Measurements from ENCODE around the gene CROCC2.

The CROCC2 gene

GRCh38 chr2:240992572-240993291 lies 86.6 kb downstream of the CROCC2 start:
- DNase-seq: no peak

- no peak for DNase-seq
Measured at GRCh38 chr2:240993446-240994170, 87.5 kb downstream of the CROCC2 start.

GRCh38 chr2:240994171-240994896 lies 88.2 kb downstream of the CROCC2 start:
- DNase-seq: no peak

- DNase-seq: no peak
Measured at GRCh38 chr2:240995041-240996021, 89.2 kb downstream of the CROCC2 start.

- DNase-seq: no peak
Measured at GRCh38 chr2:240996161-240996833, 90.2 kb downstream of the CROCC2 start.

GRCh38 chr2:240996834-240997140 lies 90.7 kb downstream of the CROCC2 start:
- DNase-seq: no peak

GRCh38 chr2:240997141-240997855 lies 91.2 kb downstream of the CROCC2 start:
- DNase-seq: no peak

- DNase-seq: peak in 2 of 4 experiments; percentile 17 to 45
Measured at GRCh38 chr2:240997856-240998705, 91.9 kb downstream of the CROCC2 start, which contains the start of gene SNED1. Gene SNED1, plus strand, starts transcription at chr2:240998618. Its CDS starts 220 bp downstream, at chr2:240998838.

GRCh38 chr2:240998706-240998994 lies 92.5 kb downstream of the CROCC2 start:
- no peak for DNase-seq

- no peak for DNase-seq
Measured at GRCh38 chr2:240998995-240999791, 93.1 kb downstream of the CROCC2 start.

GRCh38 chr2:240999873-241000541 lies 93.9 kb downstream of the CROCC2 start:
- DNase-seq: no peak

- DNase-seq: no peak
Measured at GRCh38 chr2:241000831-241001321, 94.7 kb downstream of the CROCC2 start.

GRCh38 chr2:241001413-241002274 lies 95.5 kb downstream of the CROCC2 start:
- no peak for DNase-seq

- DNase-seq: no peak
Measured at GRCh38 chr2:241002275-241003046, 96.3 kb downstream of the CROCC2 start.

GRCh38 chr2:241003047-241003360 lies 96.9 kb downstream of the CROCC2 start:
- no peak for DNase-seq

GRCh38 chr2:241003369-241003768 lies 97.2 kb downstream of the CROCC2 start:
- DNase-seq: no peak

Data from activated naive CD4-positive, alpha-beta T cell (primary cell).